Glomerular endothelial cell (primary cell): ENCODE measurements around the gene MYH16. TPM values are rescaled to one million over a fixed set of nuclear protein-coding genes. Genes with fewer than 3 reads are reported as not detected.
"Not testable (repeated sequence)": the region's sequence is repeated elsewhere in the genome, so short reads cannot be mapped to it uniquely, and the experiment has no call there.

Experiments
- DNase-seq: peaks from one replicate; pipeline ENCODE4 v3.0.0-alpha.2; 2011; ENCODE audit warnings: low read depth, low spot score; ENCODE audit errors: extremely low read depth
- total RNA-seq: library from RNA; depleted of rRNA; stranded (reverse); fragments of >200 nt; gene quantifications from 2 replicates; pipeline ENCODE4 v1.2.3, GENCODE V29; 2015

The MYH16 gene
- total RNA-seq, 1 donor from 2014 or later = 0.12 TPM

DNA sequence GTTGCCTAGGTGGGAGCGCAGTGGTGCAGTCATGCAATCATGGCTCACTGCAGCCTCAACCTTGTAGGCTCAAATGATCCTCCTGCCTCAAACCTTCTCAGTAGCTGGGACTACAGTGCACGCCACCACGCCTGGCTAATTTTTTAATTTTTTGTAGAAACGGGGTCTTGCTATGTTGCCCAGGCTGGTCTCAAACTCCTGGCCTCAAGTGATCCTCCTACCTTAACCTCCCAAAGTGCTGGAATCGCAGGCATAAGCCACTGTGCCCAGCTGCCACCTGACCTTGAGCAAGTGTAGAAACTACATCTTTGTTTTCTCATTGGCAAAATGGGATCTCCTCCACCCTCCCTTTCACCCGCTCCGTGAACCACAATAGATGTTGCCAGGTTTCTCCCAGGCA lies 15.0 kb upstream of the MYH16 start:
- DNase-seq = no peak

DNA sequence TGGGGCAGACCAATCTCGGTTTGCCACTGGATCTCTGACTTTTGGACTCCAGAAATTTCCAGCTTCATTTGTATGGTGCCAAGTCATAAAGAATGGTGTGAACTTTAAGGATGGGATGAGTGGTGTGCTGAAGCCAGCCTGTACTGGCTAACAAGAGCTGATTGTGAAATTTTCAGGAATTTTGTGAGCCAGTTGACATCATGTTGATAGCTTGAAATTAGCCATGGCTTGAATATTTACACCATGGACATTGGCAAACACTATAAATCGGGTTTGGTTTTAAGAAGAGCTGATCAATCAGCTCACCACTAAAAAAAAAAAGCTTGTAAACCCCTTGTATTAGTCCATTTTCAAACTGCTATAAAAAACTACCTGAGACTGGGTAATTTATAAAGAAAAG lies 14.1 kb upstream of the MYH16 start:
- no peak for DNase-seq

DNA sequence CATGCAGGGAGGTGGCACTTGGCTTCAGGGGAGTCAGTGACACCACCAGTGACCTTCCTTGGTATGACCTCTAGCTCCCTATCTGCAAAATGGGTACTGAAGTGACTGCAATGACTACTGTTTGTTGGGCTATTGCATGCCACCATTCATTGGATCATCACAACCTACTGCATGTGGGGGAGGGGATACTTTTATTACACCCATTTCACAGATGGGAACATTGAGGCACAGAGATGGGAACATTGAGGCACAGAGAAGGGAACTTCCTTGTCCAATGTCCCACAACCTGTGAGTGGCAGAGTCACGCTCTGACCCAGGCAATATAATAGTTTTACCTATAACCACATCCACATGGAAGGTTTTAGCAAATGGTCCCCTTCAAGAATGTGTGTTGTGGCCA lies 12.2 kb upstream of the MYH16 start:
- DNase-seq = no peak

DNA sequence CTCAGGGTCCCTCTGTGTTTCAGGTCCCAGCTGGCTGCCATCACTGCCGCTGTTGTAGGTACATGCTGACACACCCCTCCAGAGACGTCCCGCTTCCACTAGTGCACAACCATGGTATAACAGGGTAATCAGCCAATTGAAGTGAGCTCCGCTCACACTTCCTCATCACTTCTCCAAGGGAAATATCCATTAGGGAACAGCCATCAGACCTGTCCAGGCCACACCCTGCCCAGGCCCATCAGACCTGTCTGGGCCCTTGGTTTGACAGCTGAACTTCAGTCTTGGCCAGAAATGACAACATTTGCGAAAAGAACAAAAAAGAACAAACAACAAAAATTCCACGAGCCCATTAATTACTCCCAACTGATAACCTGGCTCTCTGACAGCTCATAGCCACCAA lies 11.0 kb upstream of the MYH16 start:
- DNase-seq = no peak

DNA sequence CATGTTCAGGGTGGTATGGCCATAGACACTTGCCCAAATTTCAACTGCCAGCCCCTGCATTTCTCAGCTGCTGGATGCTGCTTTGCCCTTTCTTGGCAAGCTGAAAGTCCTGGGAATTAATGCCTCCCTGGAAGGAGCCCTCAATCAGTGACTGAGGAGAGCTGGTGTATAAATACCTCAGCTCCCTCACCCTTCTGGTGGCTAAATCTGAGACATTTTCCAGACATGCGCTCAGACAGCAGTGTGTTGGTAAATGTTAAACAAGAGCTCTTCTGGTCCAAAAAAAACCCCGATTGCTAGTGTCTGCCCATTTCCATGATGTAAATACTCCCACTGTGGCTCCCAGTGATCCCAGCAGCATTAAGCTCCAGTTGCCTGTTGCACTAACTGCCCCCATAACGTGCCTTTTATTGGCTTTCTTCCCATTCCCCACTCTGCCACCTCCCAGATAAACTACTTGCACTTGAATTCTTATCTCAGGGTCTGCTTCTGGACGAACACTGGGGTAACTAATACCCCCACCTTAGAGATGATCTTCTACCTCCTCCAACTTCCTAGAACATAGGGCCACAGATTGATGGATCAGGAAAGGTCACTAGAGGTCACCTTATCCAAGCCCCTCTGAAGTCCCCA lies 6.7 kb upstream of the MYH16 start:
- DNase-seq = no peak

DNA sequence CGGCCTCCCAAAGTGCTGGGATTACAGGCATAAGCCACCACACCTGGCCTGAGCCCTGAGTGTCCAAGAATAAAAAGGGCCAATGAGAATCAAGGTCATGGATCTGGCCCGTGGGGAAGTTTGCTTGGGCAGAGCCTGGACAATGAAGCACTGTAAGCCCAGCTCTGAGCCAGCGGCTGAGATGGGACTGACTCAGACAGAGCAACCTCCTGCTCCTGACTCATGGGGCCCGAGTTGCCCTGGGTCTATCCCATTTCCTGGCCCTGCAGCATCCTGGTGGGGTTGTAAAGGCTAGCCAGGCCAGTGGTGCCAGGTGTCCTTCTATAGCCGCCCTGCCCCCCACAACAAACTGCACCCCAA lies 5.2 kb upstream of the MYH16 start:
- DNase-seq = peak; percentile 48

DNA sequence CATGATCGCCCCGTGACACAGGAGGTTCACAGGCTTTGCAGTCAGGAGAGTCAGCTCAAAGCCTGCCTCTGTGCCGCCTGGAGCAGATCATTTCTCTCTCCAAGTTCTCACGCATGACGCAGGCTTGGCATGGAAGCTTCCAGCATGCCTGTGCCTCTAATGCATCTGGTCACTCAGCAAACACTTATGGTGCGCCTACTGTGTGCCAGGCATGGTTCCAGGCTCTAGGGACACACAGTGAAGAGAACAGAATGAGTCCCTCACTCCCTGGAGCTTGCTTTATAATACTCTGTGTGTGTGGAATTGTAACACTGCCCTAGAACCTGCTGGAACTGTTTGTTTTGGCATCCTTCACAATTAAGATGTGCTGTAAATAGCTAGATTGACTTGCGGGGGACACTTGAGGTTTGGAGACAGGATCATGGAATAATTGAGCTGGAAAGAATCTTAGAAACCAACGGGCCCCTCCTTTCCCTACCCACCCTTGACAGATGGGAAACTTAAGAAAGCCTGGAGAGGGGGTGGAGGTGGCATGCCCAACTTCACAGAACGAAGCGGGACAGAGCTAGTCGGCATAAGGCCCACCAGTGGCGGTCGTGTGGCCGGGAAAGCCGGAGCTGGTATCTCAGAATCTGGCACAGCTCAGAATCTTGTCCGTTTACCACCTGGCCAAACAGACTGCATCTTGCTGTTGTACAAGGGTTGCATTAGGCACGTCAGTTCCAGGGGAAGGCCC lies 4.6 kb upstream of the MYH16 start:
- DNase-seq = no peak

DNA sequence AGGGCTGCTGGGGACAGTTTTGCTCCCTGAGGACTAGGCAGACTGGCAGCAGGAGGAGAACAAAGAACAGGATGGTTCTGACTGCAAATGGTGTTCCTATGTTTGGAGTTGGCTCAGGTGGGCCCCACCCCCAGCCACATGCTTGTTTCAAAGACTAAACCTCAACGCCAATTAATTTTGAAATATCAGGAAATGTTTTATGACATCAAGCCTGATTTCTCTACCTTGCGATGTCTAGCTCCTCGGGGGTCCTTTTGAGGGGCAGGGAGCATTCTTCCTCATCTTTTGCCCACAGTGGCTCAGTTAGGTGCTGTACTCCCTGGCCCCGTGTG lies 4.1 kb upstream of the MYH16 start:
- DNase-seq = no peak

DNA sequence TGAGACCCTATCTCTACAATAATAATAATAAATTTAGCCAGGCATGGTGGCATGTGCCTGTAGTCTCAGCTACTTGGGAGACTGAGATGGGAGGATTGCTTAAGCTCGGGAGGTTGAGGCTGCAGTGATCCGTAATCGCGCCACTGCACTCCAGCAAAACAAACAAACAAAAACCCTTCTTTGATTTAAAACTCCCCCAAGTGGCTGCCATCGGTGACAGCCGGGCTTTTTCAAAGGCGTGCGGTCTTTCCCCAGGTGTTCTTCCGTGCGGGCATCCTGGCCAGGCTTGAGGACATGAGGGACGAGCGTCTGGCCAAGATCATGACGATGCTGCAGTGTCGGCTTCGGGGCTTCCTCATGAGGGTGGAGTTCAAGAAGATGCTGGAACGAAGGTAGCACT lies 1.9 kb upstream of the MYH16 start:
- no peak for DNase-seq

DNA sequence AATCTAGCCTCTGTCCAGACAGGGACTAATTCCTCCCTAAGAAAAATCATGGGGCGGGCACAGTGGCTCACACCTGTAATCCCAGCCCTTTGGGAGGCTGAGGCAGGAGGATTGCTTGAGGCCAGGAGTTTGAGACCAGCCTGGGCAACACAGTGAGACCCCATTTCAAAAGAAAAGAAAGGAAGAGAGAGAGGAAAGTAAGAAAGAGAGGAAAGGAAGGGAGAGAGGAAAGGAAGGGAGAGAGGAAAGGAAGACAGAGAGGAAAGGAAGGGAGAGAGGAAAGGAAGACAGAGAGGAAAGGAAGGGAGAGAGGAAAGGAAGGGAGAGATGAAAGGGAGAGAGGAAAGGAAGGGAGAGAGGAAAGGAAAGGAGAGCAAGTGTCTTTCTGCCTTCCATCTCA lies 922 bp downstream of the MYH16 start:
- not testable (repeated sequence) for DNase-seq

DNA sequence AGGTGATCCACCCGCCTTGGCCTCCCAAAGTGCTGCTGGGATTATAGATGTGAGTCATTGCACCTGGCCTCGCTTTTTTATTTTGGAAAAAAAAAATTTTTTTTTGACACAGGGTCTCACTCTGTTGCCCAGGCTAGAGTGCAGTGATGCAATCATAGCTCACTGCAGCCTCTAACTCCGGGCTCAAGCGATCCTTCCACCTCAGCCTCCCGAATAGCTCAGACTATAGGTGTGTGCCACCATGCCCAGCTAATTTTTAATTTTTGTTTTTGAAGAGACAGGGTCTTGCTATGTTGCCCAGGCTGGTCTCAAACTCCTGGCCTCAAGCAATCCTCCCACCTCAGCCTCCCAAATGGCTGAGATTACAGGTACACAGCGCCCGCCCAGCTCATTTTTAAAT lies 2.3 kb downstream of the MYH16 start:
- not testable (repeated sequence) for DNase-seq

DNA sequence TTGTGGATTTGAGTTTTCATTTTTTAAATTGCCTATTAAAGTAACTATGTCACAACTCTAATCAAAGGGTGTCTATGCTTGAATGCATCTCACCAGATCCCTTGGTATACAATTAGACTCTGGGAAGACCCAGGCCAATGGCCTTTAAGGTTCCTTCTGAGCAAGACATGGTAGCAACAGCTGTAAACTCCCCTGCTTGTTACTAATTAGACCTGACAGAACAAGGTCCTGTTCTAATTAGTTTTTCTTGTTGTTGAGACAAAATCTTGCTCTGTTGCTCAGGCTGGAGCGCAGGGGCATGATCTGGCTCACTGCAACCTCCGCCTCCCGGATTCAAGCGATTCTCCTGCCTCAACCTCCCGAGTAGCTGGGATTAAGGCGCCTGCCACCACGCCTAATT lies 2.9 kb downstream of the MYH16 start:
- DNase-seq = no peak

DNA sequence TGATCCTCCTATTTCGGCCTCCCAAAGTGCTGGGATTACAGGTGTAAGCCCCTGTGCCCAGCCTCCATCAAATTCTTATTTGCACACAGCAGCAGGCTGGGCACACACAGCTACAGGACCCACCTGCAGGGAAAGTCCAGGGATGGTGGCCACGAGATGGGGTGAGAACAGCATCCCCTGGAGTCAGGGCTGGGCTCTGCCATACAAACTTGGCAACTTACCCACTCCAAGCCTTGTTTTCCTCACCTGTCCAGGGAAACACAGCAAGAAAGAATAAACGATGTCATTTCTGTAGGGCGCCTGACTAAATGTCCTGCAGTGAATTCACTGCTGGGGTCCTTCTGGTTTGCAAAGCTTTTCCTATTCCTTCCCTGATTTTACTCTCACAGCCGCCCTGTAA lies 5.5 kb downstream of the MYH16 start:
- DNase-seq = no peak

DNA sequence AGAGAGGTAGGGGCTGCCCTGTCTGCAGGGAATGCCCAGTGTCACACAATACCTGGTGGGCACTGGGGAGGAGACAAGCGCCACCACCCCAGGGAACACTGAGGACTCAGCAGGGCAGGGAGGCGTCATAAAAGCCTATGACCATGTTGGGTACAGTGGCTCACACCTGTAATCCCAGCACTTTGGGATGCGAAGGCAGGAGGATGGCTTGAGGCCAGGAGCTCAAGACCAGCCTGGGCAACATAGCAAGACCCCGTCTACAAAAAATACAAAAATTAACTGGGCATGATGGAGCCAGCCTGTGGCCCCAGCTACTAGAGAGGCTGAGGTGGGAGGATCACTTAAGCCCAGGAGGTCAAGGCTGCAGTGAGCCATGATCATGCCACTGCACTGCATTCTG lies 11.5 kb downstream of the MYH16 start:
- not testable (repeated sequence) for DNase-seq

DNA sequence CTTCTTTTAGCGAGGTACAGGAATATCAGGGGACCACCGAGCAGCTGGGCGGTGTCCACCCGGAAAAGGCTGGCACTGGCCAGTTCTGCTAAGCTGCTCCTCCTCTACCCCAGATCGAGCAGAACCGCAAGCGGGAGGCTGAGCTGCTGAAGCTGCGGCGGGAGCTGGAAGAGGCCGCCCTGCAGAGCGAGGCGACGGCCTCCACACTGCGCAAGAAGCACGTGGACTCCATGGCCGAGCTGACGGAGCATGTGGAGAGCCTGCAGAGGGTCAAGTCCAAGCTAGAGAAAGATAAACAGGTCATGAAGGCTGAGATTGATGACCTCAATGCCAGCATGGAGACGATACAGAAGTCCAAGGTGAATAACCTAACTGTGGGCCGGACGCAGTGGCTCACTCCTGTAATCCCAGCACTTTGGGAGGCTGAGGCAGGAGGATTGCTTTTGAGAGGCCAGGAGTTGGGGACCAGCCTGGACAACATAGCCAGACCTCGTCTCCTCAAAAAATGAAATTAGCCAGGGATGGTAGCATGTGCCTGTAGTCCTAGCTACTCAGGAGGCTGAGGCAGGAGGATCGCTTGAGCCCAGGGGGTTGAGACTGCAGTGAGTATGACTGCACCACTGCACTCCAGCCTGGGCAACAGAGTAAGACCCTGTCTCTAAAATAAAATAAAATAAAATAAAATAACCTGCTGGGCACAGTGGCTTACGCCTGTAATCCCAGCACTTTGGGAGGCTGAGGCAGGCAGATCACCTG lies 15.3 kb downstream of the MYH16 start:
- no peak for DNase-seq

DNA sequence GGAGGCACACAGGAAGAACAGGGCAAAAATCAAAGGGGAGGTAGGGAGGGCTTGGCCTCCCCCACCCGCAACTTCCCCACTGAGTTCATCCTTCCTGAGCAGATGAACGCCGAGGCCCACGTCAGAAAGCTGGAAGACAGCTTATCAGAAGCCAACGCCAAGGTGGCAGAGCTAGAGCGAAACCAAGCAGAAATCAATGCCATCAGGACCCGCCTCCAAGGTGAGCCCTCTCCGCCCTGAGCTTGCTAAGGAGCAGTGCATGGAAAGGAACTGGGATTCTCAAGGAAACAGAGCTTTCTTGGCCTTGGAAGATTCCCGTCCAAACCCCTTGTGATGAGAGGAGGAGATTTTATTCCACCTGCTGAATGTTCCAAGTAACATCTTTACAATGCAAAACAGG lies 16.5 kb downstream of the MYH16 start:
- no peak for DNase-seq

DNA sequence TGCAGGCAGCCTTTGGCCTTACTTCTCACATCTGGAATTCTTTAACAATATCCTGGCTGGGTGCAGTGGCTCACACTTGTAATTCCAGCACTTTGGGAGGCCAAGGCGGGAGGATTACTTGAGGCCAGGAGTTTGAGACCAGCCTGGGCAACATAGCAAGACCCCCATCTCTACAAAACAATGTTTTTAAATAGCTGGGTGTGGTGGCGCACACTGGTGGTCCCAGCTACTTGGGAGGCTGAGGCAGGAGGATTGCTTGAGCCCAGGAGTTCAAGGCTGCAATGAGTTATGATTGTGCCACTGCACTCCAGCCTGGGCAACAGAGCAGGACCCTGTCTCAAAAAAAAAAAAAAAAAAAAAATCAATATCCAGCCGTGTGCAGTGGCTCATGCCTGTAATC lies 17.5 kb downstream of the MYH16 start:
- DNase-seq = not testable (repeated sequence)

DNA sequence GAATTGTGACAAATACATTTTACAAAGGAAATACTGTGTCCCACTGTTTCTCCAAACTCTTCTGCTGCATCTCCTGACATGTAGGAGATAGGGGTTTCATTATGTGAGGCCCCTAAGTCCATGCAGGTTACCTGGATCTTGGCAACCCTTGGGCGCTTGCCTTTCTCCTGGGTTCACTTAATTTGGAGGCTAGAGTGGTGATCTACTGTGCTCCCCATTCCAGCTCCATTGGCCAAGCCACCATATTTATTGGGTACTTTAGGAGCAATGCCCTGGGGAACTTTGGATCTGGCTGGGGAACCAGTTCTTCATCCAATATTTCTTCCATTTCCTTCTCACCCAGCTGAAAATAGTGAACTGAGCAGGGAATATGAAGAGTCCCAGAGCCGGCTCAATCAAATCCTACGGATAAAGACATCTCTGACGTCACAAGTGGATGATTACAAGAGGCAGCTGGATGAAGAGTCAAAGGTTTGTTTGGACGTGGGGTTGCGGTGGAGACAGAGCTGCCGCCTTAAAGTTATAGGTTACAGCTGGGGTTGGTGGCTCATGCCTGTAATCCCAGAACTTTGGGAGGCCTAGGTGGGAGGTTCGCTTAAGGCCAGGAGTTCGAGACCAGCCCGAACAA lies 18.5 kb downstream of the MYH16 start:
- no peak for DNase-seq

DNA sequence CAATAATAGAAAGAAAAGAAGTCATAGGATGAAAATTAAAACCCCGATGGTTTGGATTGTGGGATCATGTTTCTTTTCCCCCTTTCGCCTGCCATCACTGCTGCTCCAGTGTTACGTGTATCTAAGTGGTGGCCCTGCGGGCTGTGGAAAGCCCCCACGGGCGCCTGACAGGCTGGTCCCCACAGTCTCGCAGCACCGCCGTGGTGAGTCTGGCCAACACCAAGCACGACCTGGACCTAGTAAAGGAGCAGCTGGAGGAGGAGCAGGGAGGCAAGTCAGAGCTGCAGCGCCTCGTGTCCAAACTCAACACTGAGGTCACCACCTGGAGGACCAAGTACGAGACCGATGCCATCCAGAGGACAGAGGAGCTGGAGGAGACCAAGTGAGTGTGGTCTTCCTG lies 19.5 kb downstream of the MYH16 start:
- DNase-seq = no peak

DNA sequence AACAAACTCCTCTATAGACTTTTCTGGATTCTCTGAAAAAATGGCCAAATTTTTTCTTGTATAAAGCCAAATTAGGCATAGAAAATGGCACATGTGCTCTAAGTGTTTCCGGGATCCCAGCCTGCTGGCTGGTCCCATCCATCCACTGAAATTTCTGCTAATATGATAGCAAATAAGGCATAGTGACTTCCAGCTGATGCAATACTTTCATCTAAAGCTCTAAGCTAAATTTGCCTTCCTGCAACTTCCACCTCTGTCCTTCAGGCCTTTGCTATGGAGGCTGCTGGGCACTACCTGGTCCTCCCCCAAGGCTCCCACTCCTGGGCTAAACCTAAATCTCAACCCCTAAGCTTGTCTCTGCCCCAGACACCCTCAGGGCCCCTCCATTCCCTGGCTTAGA lies 20.5 kb downstream of the MYH16 start:
- DNase-seq = no peak

DNA sequence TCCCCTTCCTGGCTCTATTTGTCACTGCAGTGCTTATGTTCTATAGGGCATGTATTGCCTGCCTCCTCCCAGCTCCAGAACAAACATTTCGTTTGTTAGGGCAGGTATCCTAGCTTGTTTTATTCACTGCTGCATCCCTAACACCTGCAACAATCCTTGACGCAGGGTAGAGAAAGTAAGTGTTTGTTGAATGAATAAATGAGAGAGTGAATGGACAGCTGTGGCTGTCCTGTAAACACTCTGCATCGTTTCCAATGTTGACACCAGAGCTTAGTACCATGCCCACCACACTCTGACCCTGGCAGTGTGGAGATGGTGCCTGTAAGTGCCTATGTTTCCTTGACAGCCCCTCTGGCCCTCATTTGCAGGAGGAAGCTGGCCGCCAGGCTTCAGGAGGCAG lies 21.0 kb downstream of the MYH16 start:
- DNase-seq = no peak

DNA sequence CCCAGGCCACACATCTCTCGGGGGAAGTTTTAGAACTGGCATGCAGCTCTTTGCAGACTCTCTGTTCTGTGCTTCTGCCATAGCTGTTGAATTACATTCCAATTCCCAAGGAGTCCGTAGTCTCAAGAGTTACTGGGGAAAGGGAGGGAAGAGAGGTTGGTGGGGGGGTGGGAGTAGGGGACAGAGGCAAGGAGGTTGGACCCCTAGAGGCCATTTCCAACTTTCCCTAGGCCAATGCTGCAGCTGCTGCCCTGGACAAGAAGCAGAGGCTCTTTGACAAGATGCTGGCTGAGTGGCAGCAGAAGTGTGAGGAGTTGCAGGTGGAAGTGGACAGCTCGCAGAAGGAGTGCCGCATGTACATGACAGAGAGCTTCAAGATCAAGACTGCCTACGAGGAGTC lies 23.8 kb downstream of the MYH16 start:
- DNase-seq = no peak
